Hematopoietic multipotent progenitor cell treated with erythropoietin and hydrocortisone succinate and interleukin-3 and kit ligand, for 8 days (in vitro differentiated cells): Measurements from ENCODE around the gene RASIP1.

Experiments used
- DNase-seq: peaks from one replicate; pipeline ENCODE4 v3.0.0-alpha.2; 2015

RASIP1 gene

GRCh38 chr19:48672994-48673393 is 67.4 kb downstream of the RASIP1 start, which contains the start of gene NTN5:
Gene NTN5 (minus strand): TSS chr19:48673017. CDS start chr19:48670986, 2,031 bp downstream.
- no peak for DNase-seq

GRCh38 chr19:48671446-48671995 is 68.9 kb downstream of the RASIP1 start:
- DNase-seq, result no peak

GRCh38 chr19:48670699-48671445 is 69.5 kb downstream of the RASIP1 start:
- no peak for DNase-seq
